Ramos (cell line): ENCODE measurements around the gene STAG1.
"Not testable (repeated sequence)": the region's sequence is repeated elsewhere in the genome, so short reads cannot be mapped to it uniquely, and the experiment has no call there.

Experiments used
- in situ Hi-C: fragments of 300-500 bp; cut with MboI; formaldehyde crosslinking; loops from one replicate; pipeline ENCODE4 v1.14.3; 2022; ENCODE audit warnings: low sequenced_read_pairs; ENCODE audit not compliant: unreplicated experiment

The STAG1 gene

DNA sequence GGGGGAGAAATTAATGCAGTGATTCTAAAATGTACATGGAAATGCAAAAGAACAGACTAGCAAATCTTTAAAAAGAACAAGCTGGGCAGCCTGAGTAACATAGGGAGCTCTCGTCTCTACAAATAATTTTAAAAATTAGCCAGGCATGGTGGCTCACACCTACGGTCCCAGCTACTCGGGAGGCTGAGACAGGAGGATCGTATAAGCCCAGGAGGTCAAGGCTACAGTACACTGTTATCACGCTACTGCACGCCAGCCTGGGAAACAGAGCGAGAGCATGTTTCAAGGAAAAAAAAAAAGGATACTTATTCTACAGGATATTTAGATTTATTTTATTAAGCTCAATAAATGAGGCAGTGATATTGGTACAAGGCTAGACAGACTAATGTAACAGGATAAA, 40.9 kb downstream of the STAG1 start:
- in situ Hi-C loops: no loop called here

DNA sequence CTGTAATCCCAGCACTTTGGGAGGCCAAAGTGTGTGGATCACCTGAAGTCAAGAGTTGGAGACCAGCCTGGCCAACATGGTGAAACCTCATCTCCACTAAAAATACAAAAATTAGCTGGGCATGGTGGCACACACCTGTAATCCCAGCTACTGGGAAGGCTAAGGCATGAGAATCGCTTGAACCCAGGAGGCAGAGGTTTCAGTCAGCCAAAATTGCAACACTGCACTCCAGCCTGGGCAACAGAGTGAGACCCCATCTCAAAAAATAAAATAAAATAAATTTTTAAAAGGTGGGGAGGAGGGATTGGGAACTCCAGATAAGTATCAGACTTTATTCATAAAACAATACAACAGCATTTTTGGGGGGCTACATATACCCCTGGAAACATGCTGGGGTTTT, 42.4 kb downstream of the STAG1 start:
- in situ Hi-C loops: not testable (repeated sequence)

DNA sequence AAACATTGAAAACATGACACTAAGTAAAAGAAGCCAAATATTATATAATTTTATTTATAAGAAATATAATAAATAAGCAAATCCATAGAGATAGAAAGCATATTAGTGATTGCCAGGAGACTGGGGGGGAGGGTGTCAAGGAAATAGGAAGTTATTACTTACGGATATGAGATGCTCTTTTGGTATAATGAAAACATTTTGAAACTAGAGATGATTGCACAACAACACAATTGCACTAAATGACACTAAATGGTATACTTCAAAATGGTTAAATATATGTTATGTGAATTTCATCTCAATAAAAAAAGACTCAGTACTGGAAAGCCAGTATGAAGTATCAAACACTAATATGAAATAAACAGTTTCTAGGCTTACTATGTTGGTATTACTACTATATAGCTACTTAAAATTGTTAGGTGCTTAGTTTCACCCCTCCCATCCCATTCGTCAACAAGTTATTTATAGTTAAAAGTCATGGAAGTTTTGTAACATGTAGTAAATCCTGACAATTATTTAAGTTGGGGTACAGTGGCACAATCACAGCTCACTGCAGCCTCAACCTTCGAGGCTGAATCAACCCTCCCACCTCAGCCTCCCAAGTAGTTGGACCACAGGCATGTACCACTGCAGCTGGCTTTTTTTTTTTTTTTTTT, 43.7 kb downstream of the STAG1 start:
- in situ Hi-C loops: no loop called here

DNA sequence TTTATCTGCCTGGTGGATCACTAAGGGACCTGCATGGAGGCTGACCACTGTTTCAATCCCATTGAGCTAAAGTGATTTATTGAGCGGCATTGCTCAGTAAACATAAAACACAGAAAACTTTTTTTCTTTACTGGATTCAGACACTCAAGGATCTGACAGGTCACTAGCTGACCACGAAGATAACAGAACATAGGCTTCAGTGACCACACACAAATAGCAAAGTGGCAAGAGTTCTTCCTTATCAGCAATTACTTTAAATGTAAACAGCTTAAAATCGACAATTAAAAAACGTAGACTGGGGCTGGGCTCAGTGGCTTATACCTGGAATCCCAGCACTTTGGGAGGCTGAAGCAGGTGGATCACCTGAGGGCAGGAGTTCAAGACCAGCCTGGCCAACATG, 48.7 kb downstream of the STAG1 start:
- in situ Hi-C loops: no loop called here

DNA sequence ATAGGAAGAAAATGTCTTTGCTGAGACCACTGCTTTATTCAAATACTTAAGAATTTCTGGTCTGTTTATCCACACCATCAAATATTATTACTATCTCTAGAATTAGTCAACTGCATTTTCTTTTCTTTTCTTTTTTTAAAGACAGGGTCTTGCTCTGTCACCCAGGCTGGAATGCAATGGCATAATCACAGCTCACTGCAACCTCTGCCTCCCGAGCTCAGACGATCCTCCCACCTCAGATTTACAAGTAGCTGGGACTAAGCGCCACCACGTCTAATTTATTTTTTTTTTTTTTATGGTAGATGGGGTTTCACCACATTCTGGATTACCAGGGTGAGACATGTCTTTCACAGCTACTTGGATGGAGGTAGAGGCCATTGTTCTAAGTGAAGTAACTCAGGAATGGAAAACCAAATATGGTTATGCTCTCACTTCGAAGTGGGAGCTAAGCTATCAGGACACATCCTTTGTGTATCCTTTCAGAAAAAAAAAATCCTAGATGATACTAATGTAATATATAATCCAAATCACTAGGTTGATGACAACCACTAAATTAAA, 52.8 kb downstream of the STAG1 start:
- in situ Hi-C loops: no loop called here

DNA sequence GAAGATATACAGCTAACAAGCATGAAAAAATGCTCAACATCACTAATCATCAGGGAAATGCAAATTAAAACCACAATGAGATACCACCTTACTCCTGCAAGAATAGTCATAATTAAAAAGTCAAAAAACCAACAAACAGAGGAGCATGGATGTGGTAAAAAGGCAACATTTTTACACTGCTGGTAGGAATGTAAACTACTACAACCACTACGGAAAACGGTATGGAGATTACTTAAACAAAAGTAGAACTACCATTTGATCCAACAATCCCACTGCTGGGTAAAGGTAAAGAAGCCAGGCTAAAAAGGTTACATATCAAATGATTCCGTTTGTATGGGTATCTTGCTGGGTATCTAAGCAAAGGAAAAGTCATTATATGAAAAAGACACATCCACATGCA, 53.8 kb downstream of the STAG1 start:
- in situ Hi-C loops: no loop called here

DNA sequence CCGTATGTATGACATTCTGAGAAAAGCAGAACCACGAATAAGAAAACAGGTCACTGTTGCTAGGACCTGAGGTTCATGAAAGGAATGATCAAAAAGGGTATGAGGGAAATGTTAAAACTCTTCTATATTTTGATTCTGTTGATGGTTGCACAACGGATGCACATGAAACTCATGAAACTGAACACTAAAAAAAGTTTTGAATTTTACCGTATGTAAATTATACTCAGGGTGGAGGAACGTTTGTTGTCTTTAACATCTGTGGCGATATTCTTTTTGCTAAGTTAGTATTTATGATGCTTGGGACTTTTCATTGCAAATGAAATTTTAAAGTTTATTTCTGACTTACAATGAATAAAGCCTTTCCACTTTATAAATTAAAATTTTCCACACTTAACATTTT, 55.4 kb downstream of the STAG1 start:
- in situ Hi-C loops: no loop called here

DNA sequence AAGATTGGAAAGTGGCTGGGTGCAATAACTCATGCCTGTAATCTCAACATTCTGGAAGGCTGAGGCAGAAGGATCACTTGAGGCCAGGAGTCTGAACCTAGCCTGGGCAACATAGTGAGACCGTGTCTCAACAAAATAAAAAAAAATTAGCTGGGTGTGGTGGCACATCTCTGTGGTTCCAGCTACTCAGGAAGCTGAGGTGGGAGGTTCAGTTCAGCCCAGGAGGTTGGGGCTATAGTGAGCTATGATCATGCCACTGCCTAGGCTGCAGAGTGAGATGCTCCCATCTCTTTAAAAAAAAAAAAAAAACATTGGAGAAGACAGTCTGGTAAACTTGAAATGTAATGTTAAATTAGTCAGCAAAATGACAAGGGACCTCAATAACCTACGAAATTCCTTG, 57.9 kb downstream of the STAG1 start:
- in situ Hi-C loops: no loop called here

DNA sequence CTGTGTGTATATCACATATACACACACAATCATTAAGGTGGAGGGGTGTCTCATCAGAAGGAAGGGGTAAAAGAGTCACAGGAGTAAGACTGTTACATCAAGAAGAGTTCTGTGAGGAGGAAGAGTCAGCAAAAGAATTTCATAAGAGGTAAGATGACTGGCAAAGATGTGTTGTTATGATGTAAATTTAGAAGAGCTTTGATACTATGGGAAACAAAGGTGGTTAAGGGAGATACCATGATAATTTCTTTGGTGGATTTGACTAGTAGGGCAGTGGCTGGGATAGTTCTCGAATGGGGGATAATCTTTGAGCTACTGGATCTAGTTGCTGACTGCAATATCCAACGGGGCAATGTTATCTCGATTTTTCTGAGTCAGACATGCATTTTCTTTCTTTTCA, 61.6 kb downstream of the STAG1 start:
- in situ Hi-C loops: no loop called here

DNA sequence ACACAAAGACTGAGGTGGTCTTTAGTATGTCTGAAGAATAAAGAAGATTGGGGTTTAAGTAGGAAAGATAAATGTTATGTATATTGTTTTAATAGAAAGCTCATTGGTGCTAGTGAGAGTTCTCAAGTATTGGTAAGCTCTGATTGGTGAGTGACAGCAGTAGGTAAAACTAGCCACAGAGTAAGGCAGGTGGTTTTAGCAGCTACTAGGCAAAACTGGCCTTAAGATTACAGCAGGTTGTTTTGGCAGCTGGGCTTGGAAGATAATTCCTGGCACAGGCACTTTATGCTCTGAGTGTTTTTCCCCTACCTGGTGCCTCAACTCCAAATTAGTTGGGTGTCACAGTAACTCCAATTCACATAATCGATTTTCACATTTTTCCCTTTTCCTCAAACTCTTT, 66.3 kb downstream of the STAG1 start:
- in situ Hi-C loops: no loop called here

DNA sequence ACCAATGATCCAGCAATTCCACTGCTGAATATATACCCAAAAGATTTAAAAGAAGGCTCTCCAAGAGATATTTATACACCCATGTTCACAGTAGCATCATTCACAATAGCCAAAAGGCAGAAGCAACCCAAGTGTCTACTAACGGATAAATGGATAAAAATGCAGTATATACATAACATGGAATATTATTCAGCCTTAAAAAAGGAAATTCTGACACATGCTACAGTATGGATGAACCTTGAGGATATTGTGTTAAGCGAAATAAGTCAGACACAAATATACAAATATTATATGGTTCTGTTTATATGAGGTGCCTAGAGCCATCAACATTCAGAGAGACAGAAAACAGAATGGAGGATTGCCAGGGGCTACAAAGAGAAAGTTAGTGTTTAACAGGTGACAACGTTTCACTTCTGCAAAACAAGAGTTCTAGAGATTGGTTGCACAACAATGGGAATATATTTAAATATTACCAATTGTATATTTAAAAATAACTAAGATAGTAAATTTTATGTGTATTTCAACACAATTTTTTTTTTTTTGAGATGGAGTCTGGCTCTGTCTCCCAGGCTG, 69.4 kb downstream of the STAG1 start:
- in situ Hi-C loops: no loop called here

DNA sequence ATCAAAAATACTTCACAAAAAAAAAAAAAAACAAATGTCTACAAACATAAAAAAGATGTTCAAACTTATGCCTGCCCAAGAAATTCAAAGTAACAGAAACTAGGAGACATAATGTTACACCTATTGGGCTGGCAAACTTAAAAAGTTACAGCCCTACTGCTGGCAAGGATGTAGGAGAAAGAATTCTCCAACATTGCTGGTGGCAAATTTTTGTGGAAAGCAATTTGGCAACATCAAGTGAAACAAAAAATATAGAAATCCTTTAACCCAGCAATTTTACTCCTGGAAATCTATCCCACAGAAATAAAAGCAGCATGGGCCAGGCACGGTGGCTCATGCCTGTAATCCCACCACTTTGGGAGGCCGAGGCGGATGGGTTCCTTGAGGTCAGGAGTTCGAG, 73.2 kb downstream of the STAG1 start:
- in situ Hi-C loops: no loop called here

DNA sequence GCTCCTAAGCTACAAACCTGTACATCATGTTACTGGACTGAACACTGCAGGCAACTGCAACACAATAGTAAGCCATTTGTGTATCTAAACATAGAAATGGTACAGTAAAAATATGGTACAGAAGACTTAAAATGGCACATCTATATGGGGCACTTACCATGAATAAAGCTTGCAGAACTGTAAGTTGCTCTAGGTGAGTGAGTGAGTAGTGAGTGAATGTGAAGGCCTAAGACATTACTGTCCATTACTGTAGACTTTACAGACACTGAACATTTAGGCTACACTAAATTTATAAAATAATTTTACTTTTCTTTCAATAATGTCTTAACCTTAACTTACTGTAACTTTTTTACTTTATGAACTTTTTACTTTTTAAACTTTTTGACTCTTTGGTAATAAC, 76.2 kb downstream of the STAG1 start:
- in situ Hi-C loops: no loop called here

DNA sequence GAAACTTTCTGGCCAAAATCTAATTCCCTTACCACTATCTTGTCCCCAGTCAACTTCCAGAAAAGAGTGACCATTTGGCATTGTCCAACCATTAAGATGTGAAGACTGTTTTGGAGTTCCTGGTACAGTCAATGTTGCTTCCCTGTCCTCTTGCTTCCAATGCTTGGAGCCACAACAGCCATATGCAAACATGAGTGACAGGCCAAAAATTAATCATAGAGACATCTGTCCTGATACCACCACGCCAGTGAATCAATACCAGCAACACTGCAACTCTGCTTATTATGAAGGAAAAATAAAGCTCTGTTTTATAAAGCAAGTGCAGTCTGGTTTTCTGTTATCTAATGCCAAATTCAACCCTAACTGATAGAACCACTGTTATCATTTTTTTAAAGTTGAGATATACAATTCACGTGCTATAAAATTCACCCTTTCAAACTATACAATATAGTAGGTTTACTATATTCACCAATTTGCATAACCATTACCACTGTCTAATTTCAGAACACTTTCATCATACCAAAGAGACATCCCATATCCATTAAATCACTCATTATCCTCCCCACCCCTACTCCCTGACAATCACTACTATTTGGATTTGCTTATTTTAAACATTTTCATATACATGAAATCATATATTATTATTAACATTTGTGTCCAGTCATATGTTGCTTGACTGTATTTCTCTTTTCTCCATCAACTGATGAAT, 76.9 kb downstream of the STAG1 start:
- in situ Hi-C loops: no loop called here

DNA sequence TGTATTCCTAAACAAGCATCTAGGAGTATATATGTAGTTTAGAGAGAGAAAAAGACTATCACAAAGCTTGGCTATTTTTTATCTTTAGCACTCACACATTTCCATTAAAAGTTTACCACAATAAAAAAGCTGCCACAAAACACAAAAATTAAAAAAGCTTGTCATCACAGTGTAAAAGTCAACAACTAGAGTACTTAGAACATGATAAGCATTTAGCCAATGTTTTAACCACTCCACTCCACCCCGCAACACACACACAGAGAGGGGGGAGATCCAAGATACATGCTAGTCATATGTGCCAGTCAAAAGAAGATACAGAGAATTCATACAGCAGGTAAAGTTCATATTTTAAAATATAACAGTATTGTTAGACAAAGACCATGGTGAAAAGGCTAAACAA, 79.7 kb downstream of the STAG1 start:
- in situ Hi-C loops: no loop called here

DNA sequence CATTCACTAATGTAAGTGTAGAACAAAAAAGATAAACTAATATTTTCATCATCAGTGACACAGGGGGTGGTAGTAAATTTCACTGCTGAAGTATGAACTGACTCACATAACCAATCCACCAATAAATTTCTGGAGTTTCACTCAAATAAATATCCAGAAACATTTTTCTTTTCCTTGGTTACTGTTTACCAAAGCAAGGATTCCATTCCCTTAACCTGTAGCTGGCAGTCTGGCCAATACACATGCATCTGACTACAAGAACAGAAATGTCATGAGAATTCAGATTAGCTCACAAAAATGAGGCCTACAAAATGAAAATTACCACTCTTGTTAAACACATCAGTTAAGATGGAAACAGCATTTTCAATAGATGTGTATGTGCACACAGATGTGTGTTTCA, 80.3 kb downstream of the STAG1 start:
- in situ Hi-C loops: no loop called here

DNA sequence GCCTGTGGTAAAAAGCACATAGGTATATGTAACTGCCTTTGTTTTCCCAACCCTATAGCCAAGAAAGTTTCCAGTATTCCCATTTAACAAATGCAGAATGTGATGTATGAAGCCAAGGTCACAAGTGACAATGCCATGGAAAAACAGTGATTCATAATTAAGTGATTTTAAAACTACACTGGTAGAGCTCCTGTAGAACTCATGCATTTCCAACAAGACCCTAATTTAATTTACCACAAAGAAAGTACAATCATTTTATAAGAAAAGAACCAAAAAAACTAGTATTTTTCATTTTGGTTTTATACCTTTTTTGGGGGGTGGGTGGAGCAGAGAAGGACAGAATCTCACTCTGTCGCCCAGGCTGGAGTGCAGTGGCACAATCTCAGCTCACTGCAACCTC, 82.0 kb downstream of the STAG1 start:
- in situ Hi-C loops: no loop called here

DNA sequence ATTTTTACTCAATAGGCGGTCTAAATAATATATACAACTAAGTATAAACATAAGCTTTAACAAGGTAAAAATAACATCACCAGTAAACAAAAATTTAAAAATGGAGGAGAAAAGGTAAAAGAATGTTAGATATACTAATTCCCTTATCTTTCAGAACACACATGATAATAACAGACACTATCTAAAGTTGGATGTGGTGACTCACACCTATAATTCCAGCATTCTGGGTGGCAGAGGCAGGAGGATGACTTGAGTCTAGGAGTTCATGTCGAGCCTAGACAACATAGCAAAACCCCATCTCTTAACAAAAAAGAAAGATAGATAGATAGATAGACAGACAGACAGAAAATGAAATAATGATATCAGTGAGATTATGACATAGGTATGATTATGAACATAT, 85.1 kb downstream of the STAG1 start:
- in situ Hi-C loops: no loop called here

DNA sequence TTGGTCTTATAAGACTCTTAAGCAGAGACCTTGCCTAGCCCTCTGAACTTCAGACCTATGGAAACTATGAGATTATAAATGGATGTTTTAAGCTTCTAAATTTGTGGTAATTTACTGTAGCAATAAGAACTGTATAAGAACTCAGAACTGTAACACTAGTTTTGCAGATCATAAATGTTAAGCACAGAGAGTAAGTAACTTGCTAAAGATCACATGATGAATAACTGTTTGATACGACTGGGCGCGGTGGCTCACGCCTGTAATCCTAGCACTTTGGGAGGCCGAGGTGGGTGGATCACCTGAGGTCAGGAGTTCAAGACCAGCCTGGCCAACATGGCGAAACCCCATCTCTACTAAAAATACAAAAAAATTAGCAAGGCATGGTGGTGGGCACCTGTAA, 85.9 kb downstream of the STAG1 start:
- in situ Hi-C loops: not testable (repeated sequence)

DNA sequence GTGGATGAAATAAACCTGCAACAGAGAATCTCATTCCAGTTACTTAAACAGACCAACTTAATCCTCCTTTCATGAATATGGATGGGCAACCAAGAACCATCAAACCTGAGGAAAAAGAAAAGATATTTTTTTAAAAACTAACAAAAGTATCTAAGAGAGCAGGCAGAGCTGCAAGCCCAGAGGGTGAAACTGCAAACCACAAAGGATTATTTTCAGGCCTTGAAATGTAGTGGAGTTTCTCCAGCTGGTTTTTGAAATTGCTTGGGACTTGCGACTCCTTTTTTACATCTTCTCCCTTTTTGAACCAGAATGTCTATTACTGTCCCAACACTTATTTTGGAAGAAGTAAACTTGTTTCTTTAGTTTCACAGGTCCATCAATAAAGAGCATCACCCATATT, 87.4 kb downstream of the STAG1 start:
- in situ Hi-C loops: no loop called here

DNA sequence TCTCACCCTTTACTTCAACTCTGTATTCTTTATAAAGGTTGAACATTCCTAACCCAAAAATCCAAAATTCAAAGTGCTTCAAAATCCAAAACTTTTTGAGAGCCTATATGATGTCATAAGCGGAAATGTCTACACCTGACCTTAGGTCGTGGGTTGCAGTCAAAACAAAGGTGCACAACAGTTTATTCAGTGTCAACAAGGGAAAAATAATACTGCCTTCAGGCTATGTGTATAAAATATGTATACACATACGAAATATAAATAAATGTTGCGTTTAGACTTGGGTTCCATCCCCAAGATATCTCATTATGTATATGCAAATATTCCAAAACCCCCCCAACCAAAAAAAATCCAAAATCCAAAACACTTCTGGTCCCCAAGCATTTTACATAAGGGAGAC, 90.9 kb downstream of the STAG1 start:
- in situ Hi-C loops: no loop called here
